Vagina (tissue), 2 donors: Measurements from ENCODE around the gene ZNF454. TPM values are rescaled to one million over a fixed set of nuclear protein-coding genes. Genes with fewer than 3 reads are reported as not detected.

ENCODE experiments used
- DNase-seq, 2 donors: peaks; one replicate each; pipeline ENCODE4 v3.0.0-alpha.2; 2017; ENCODE audit errors: extremely low spot score in 2 of 2
- H3K27ac ChIP-seq: fragments of 200-600 bp; sonication (generic); one replicate; pipeline ENCODE4 v1.5.1; 2019
- H3K27me3 ChIP-seq: fragments of 200-600 bp; sonication (generic); one replicate; pipeline ENCODE4 v1.5.1; 2019
- H3K36me3 ChIP-seq, 2 donors: fragments of 200-600 bp; sonication (generic); one replicate each; pipeline ENCODE4 v1.5.1; 2017 to 2019
- H3K4me1 ChIP-seq: fragments of 200-600 bp; sonication (generic); one replicate; pipeline ENCODE4 v1.5.1; 2019
- H3K4me3 ChIP-seq, 2 donors: fragments of 200-600 bp; sonication (generic); 1 replicate in 1 of 2; 2 replicates in 1 of 2; pipeline ENCODE4 v1.5.1; 2016 to 2019
- H3K9me3 ChIP-seq: fragments of 200-600 bp; sonication (generic); one replicate; pipeline ENCODE4 v1.5.1; 2019
- CTCF ChIP-seq, 3 experiments: fragments of 450-650 bp in 2 of 3; fragments of 200-600 bp in 1 of 3; sonication (generic) in 1 of 3; IDR thresholded peaks; one replicate each; pipeline ENCODE4 v1.5.1; 2017 to 2019; ENCODE audit warnings: antibody characterized with exemption in 3 of 3, mild to moderate bottlenecking in 2 of 3, moderate library complexity in 2 of 3
- POLR2A ChIP-seq, 2 donors: fragments of 450-650 bp; IDR thresholded peaks; one replicate each; pipeline ENCODE4 v1.6.1; 2017; ENCODE audit warnings: antibody characterized with exemption in 2 of 2, mild to moderate bottlenecking in 2 of 2, moderate library complexity in 2 of 2
- POLR2AphosphoS5 ChIP-seq, 2 donors: sonication (generic); formaldehyde crosslinking; IDR thresholded peaks; one replicate each; pipeline ENCODE4 v1.9.0; 2017; ENCODE audit warnings: antibody characterized with exemption in 2 of 2, mild to moderate bottlenecking in 2 of 2, low read depth in 1 of 2; ENCODE audit not compliant: insufficient read depth in 1 of 2
- intact Hi-C: fragments of 100-400 bp; cut with DNase I; formaldehyde crosslinking; loops from one replicate; pipeline ENCODE4 v1.15.1; 2023
- total RNA-seq: library from RNA; depleted of rRNA; stranded (reverse); fragments of >200 nt; gene quantifications from one replicate; pipeline ENCODE4 v1.2.3, GENCODE V29; 2016

The ZNF454 gene
- total RNA-seq, 1 donor from 2014 or later: 3.4 TPM

GRCh38 chr5:178988436-178989220, 47.6 kb downstream of the ZNF454 start:
- Histone ChIP-seq H3K27me3 (no peaks in the 10 kb centered on the region), H3K36me3 (no peaks in the 10 kb centered on the region), H3K27ac (no peak overlapping the region), H3K4me3 (no peak overlapping the region), H3K9me3 (peaks cover 25% of the 10 kb centered on the region), H3K4me1 (no peaks in the 10 kb centered on the region)
- DNase-seq: no peak
- no peak for TF ChIP-seq POLR2AphosphoS5 (IDR thresholded peaks at IDR 0.05; ENCODE audit: insufficient read depth in 1 of 2, low read depth in 1 of 2)
- TF ChIP-seq CTCF (IDR thresholded peaks at IDR 0.05): no peak
- TF ChIP-seq POLR2A (IDR thresholded peaks at IDR 0.05): no peak
- intact Hi-C loops: no loop called here

- TF ChIP-seq POLR2AphosphoS5 (IDR thresholded peaks at IDR 0.05; ENCODE audit: insufficient read depth in 1 of 2, low read depth in 1 of 2): no peak
- no peak for TF ChIP-seq CTCF (IDR thresholded peaks at IDR 0.05)
- no peak for TF ChIP-seq POLR2A (IDR thresholded peaks at IDR 0.05)
- Histone ChIP-seq H3K27me3 (no peaks in the 10 kb centered on the region), H3K36me3 (no peaks in the 10 kb centered on the region), H3K4me3 (no peak overlapping the region), H3K27ac (no peak overlapping the region), H3K9me3 (peaks cover 19% of the 10 kb centered on the region), H3K4me1 (no peaks in the 10 kb centered on the region)
- DNase-seq: no peak
- intact Hi-C loops: no loop called here
These were observed 48.3 kb downstream of the ZNF454 start for GRCh38 chr5:178989311-178989710.

GRCh38 chr5:178990491-178990890, 49.5 kb downstream of the ZNF454 start:
- no peak for TF ChIP-seq CTCF (IDR thresholded peaks at IDR 0.05)
- no peak for TF ChIP-seq POLR2AphosphoS5 (IDR thresholded peaks at IDR 0.05; ENCODE audit: insufficient read depth in 1 of 2, low read depth in 1 of 2)
- no peak for TF ChIP-seq POLR2A (IDR thresholded peaks at IDR 0.05)
- intact Hi-C loops: no loop called here
- DNase-seq: no peak
- no peaks in the 10 kb centered on the region for H3K27me3 ChIP-seq
- no peak overlapping the region for H3K27ac ChIP-seq
- H3K4me3 ChIP-seq: no peak overlapping the region
- no peaks in the 10 kb centered on the region for H3K4me1 ChIP-seq
- H3K9me3 ChIP-seq: peaks cover 12% of the 10 kb centered on the region
- no peaks in the 10 kb centered on the region for H3K36me3 ChIP-seq

GRCh38 chr5:178991190-178992145, 50.5 kb downstream of the ZNF454 start:
- intact Hi-C loops: no loop called here
- H3K27me3 ChIP-seq: no peaks in the 10 kb centered on the region

More at GRCh38 chr5:178991190-178992145, 50.5 kb downstream of the ZNF454 start:
- Histone ChIP-seq H3K36me3 (no peaks in the 10 kb centered on the region), H3K4me1 (no peaks in the 10 kb centered on the region), H3K4me3 (no peak overlapping the region), H3K9me3 (peaks cover 4% of the 10 kb centered on the region), H3K27ac (no peak overlapping the region)
- peak in 1 of 2 donors; percentile 54 for DNase-seq
- no peak for TF ChIP-seq POLR2AphosphoS5 (IDR thresholded peaks at IDR 0.05; ENCODE audit: insufficient read depth in 1 of 2, low read depth in 1 of 2)
- TF ChIP-seq CTCF (IDR thresholded peaks at IDR 0.05): no peak
- TF ChIP-seq POLR2A (IDR thresholded peaks at IDR 0.05): no peak
